C4-2B (cell line): ENCODE results near the gene OR52K1.

ENCODE experiments used
- CTCF ChIP-seq: fragments of 450-650 bp; conservative IDR thresholded peaks from 2 replicates; pipeline ENCODE4 v1.5.1; 2017; ENCODE audit warnings: mild to moderate bottlenecking
- ZFX ChIP-seq: fragments of 450-650 bp; IDR thresholded peaks from 2 replicates; pipeline ENCODE4 v1.6.1; 2017

GRCh38 chr11:4464216-4465159 lies 18.0 kb upstream of the OR52K1 start:
- TF ChIP-seq CTCF = no peak
- TF ChIP-seq ZFX = no peak
